Measurements from ENCODE around the gene YIPF5. TPM values are rescaled to one million over a fixed set of nuclear protein-coding genes. Genes with fewer than 3 reads are reported as not detected.

YIPF5 gene
- total and polyA plus RNA-seq, 2 of the 4 experiments (the other 2 are of a cell fraction), result 64.4 to 172 TPM

GRCh38 chr5:144162686-144163085 is 7.8 kb downstream of the YIPF5 start:
- whole genome bisulfite sequencing, 2 experiments (ENCODE audit: extremely low coverage in 2 of 2, insufficient read length in 1 of 2), result no CpG with 5 or more reads among the region's 1 CpG
- peaks cover 29% of the 10 kb centered on the region for H3K36me3 ChIP-seq (ENCODE audit: control insufficient read depth, insufficient read depth, low read length)
- H3K23ac ChIP-seq (ENCODE audit: low read depth, low read length), result no peak overlapping the region
- H3K4me2 ChIP-seq (ENCODE audit: low read depth, low read length), result no peak overlapping the region
- no peaks in the 10 kb centered on the region for H3K9me1 ChIP-seq (ENCODE audit: insufficient read depth, low read length)
- no peak overlapping the region for H2AFZ ChIP-seq (replicated peaks; ENCODE audit: low read length, poor library complexity)
- H4K91ac ChIP-seq (ENCODE audit: insufficient read depth, low read depth, low read length), result no peak overlapping the region
- dilution Hi-C loops (cut with HindIII; ENCODE audit: low sequenced_read_pairs, unreplicated experiment) (no loop called here), in situ Hi-C loops (cut with MboI; ENCODE audit: low sequenced_read_pairs) (loop anchor here (25.0 kb wide), 1 partner anchor 1250 kb away; no protein-coding TSS in a partner anchor), intact Hi-C loops (cut with micrococcal nuclease) (loop anchor here (10.0 kb wide), 1 partner anchor 1008 kb away; no protein-coding TSS in a partner anchor)
- H2BK20ac ChIP-seq (ENCODE audit: low read depth, low read length), result no peak overlapping the region
- no peak overlapping the region for H4K5ac ChIP-seq (ENCODE audit: low read depth, low read length)
- H3K27me3 ChIP-seq (ENCODE audit: control insufficient read depth, insufficient read depth, low read length), result no peaks in the 10 kb centered on the region
- no peak overlapping the region for H2BK120ac ChIP-seq (ENCODE audit: low read depth, low read length)
- no peak overlapping the region for H2BK15ac ChIP-seq (ENCODE audit: low read depth, low read length)
- no peak overlapping the region for H2AK9ac ChIP-seq (replicated peaks; ENCODE audit: low read depth, low read length, poor library complexity)
- no TSS peak for BruUV-seq (replicated peaks)
- TF ChIP-seq RAD21 (IDR thresholded peaks at IDR 0.05; ENCODE audit: low read length), result no peak
- TF ChIP-seq MAFK (IDR thresholded peaks at IDR 0.05; ENCODE audit: low read depth, low read length), result no peak
- no peak for TF ChIP-seq FOS (IDR thresholded peaks at IDR 0.05; ENCODE audit: low read depth, low read length)
- no peak for TF ChIP-seq BHLHE40 (IDR thresholded peaks at IDR 0.05; ENCODE audit: low read depth, low read length)
- no peak for TF ChIP-seq ELK1 (IDR thresholded peaks at IDR 0.05; ENCODE audit: borderline replicate concordance, low read depth, low read length)
- TF ChIP-seq SMC3 (IDR thresholded peaks at IDR 0.05; ENCODE audit: low read depth, low read length), result no peak
- TF ChIP-seq POLR2A (IDR thresholded peaks at IDR 0.05; ENCODE audit: low read depth, low read length), result no peak
- TF ChIP-seq RCOR1 (IDR thresholded peaks at IDR 0.05; ENCODE audit: insufficient replicate concordance, low read length), result no peak
- TF ChIP-seq CEBPB (IDR thresholded peaks at IDR 0.05; ENCODE audit: low read depth, low read length), result no peak
- no peak for TF ChIP-seq CTCF (conservative IDR thresholded peaks at IDR 0.05; ENCODE audit: low read depth, low read length)
- TF ChIP-seq USF2 (IDR thresholded peaks at IDR 0.05; ENCODE audit: low read depth, low read length), result no peak
- TF ChIP-seq NFE2L2 (IDR thresholded peaks at IDR 0.05; ENCODE audit: low read depth, low read length), result no peak
- TF ChIP-seq RFX5 (IDR thresholded peaks at IDR 0.05; ENCODE audit: low read depth, low read length), result no peak
- TF ChIP-seq MAZ (IDR thresholded peaks at IDR 0.05; ENCODE audit: borderline replicate concordance, low read depth, low read length), result no peak
- TF ChIP-seq CHD1 (IDR thresholded peaks at IDR 0.05; ENCODE audit: low read depth, low read length), result no peak
- TF ChIP-seq MXI1 (IDR thresholded peaks at IDR 0.05; ENCODE audit: borderline replicate concordance, low read depth, low read length), result no peak
- no peak overlapping the region for H3K4me3 ChIP-seq (ENCODE audit: insufficient read depth, low read depth, low read length)
- ATAC-seq (ENCODE audit: low read depth) (no peak), DNase-seq (peak; percentile 41)
- H4K20me1 ChIP-seq (ENCODE audit: insufficient read depth, low read length), result no peaks in the 10 kb centered on the region
- POLR2A ChIA-PET (ENCODE audit: unreplicated experiment), result no interaction called here
- no peak overlapping the region for H2BK5ac ChIP-seq (ENCODE audit: low read depth, low read length, poor library complexity, severe bottlenecking)
- H3K79me1 ChIP-seq (ENCODE audit: low read depth in 1 of 2, low read length in 2 of 2), result peaks cover 14 to 30% of the 10 kb centered on the region in 2 experiments
- no peak overlapping the region for H2AK5ac ChIP-seq (ENCODE audit: low read depth, low read length)
- no peak overlapping the region for H3K14ac ChIP-seq (replicated peaks; ENCODE audit: low read depth, low read length)
- no peak overlapping the region for H3K27ac ChIP-seq (ENCODE audit: insufficient read depth, low read length)
- no peak overlapping the region for H3K56ac ChIP-seq (ENCODE audit: extremely low read depth, insufficient read depth, low read length)
- no peak overlapping the region for H3K4ac ChIP-seq (ENCODE audit: low read depth, low read length)
- no peak overlapping the region for H3K18ac ChIP-seq (ENCODE audit: low read depth, low read length)
- no peak overlapping the region for H4K8ac ChIP-seq (ENCODE audit: low read depth in 2 of 2, low read length in 2 of 2)
- no peaks in the 10 kb centered on the region for H3K9me3 ChIP-seq (ENCODE audit: control insufficient read depth, insufficient read depth, low read length)
- H3K9ac ChIP-seq (ENCODE audit: low read depth, low read length), result no peak overlapping the region
- CTCF ChIA-PET, result no interaction called here
- H3K4me1 ChIP-seq (ENCODE audit: control insufficient read depth, insufficient read depth, low read length), result peaks cover 2% of the 10 kb centered on the region

All from IMR-90 (cell line).